Heart left ventricle (tissue), 16 donors: ENCODE data around the gene WSCD2. TPM values are rescaled to one million over a fixed set of nuclear protein-coding genes. Genes with fewer than 3 reads are reported as not detected.
A peak's percentile ranks its signal among the peaks of the same experiment; 100 is the strongest.

Experiments used
- ATAC-seq, 4 donors: fragments of 200-7000 bp; cut with Tn5 transposase; one replicate each; pipeline ENCODE4 v1.9.1; 2020 to 2022; ENCODE audit warnings: moderate library complexity in 4 of 4, mild to moderate bottlenecking in 3 of 4, moderate number of reproducible peaks in 1 of 4
- DNase-seq, 5 donors: peaks; one replicate each; pipeline ENCODE4 v3.0.0-alpha.2; 2020
- H3K27ac ChIP-seq, 12 donors: fragments of 200-600 bp; sonication (generic) in 4 of 12; one replicate each; pipeline versions ENCODE4 v1.5.0 to v1.8.0; 2016 to 2022; ENCODE audit warnings: mild to moderate bottlenecking in 2 of 12
- H3K27me3 ChIP-seq, 9 donors: fragments of 200-600 bp; sonication (generic) in 2 of 9; one replicate each; pipeline versions ENCODE4 v1.5.1 to v1.8.0; 2016 to 2022; ENCODE audit warnings: mild to moderate bottlenecking in 3 of 9
- H3K36me3 ChIP-seq, 9 donors: fragments of 200-600 bp; sonication (generic) in 2 of 9; one replicate each; pipeline versions ENCODE4 v1.5.0 to v1.8.0; 2018 to 2022; ENCODE audit warnings: mild to moderate bottlenecking in 2 of 9
- H3K4me1 ChIP-seq, 12 donors: fragments of 200-600 bp; sonication (generic) in 4 of 12; one replicate each; pipeline versions ENCODE4 v1.5.0 to v1.8.0; 2016 to 2022; ENCODE audit warnings: mild to moderate bottlenecking in 3 of 12
- H3K4me3 ChIP-seq, 12 donors: fragments of 200-600 bp; sonication (generic) in 4 of 12; one replicate each; pipeline versions ENCODE4 v1.5.0 to v1.8.0; 2017 to 2022; ENCODE audit warnings: mild to moderate bottlenecking in 9 of 12, moderate library complexity in 4 of 12
- H3K9me3 ChIP-seq, 12 donors: fragments of 200-600 bp; sonication (generic) in 4 of 12; one replicate each; pipeline versions ENCODE4 v1.5.0 to v1.8.0; 2016 to 2022; ENCODE audit warnings: mild to moderate bottlenecking in 1 of 12
- POLR2A ChIP-seq, 2 donors: fragments of 450-650 bp; IDR thresholded peaks; one replicate each; pipeline ENCODE4 v1.6.1; 2017; ENCODE audit warnings: antibody characterized with exemption in 2 of 2, mild to moderate bottlenecking in 2 of 2, moderate library complexity in 2 of 2
- WGBS, 4 donors: extraction: QIAGEN DNeasy Blood & Tissue Kit in 2 of 4; methylation state at CpG; one replicate each; pipeline versions ENCODE4 v1.1.5 to v1.1.7; 2013 to 2018; 5-methylcytosine and 5-hydroxymethylcytosine counted together
- intact Hi-C, 10 donors: fragments of 100-400 bp; cut with DNase I; formaldehyde crosslinking; loops; one replicate each; pipeline versions ENCODE4 v1.11.1 to v1.14.2; 2022
- polyA plus RNA-seq, 2 donors: library from polyadenylated mRNA; stranded (reverse); fragments of 200-250 nt; gene quantifications; one replicate each; pipeline ENCODE4 v1.2.3, GENCODE V29; 2013
- total RNA-seq, 9 donors: library from RNA; depleted of rRNA in 2 of 9; stranded (reverse); fragments of >200 nt in 2 of 9; fragmentation: NEBNext Ultra II Directional in 3 of 9; extraction: Animal tissue kit (Norgen Biotek cat#: 25700) in 3 of 9; gene quantifications; one replicate each; pipeline versions ENCODE4 v1.1.0 to v1.2.4, GENCODE V29; 2016 to 2023
- TF ChIP-seq, protein P1 (sequence below), 12 donors: fragments of 200-600 bp; sonication (generic) in 4 of 12; IDR thresholded peaks; one replicate each; pipeline versions ENCODE4 v1.5.0 to v1.8.0; 2018 to 2022; ENCODE audit warnings: antibody characterized with exemption in 12 of 12, mild to moderate bottlenecking in 5 of 12
- donor health status: ischemic (EF 13 %, LVEDD 7.1; RV severe dilation, severe dysfunction).
- donor health status: healthy with polysubstance abuse.
- donor health status: DM: no; HTN: yes; CAD: no.
- donor health status: DM: no; HTN: no; CAD: no.
- donor health status: ischemic (EF 25% LVEDD 6.9; RV normal size, moderate dysfunction).
- donor health status: ischemic (EF 25% LVEDD 5.7; RV mildly dilated, moderate dysfunction).
- donor health status: healthy.
- donor health status: DM: yes; HTN: yes; CAD: no.
- donor health status: ischemic (EF 35%, LVEDD 5.7; RV mildly dilated, moderate dysfunction).
- donor health status: nonischemic (EF 11% LVEDD 7.7; RV severe dilation, severe dysfunction).
- donor health status: DM: yes; HTN: yes; CAD: no.
- donor health status: PGD.
- donor health status: ischemic (EF 29% LVEDD 5.4; RV normal size, mild dysfunction).
- donor health status: nonischemic (EF 23%, LVEDD 6.1; RV moderate dilation, normal function).

Gene WSCD2
- total and polyA plus RNA-seq, 11 donors, result 0.07 to 2.5 (median 0.49) TPM; not detected in 3

DNA sequence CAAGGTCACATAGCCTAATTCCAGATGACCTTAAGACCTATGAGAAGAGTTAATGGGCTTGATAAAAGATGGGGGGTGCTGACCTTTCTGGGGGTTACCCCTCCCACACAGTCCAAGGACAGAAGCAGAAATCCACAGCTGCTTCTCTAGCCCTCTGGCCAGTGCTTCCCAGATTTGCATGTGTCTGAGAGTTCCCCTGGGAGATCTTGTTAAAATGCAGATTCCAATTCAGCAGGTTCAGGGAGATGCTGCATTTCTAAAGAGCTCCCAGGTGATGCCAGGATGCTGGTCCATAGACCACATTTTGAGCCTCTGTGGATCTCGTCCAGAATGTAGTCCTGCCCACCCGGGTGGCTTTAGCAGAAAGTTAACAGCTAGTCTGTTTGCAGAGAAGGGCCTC, 82.1 kb downstream of the WSCD2 start:
- H3K27ac ChIP-seq, result no peak overlapping the region
- WGBS, 4 donors, result 27 to 44% (median 30%) methylated on average over 2 of the region's 2 CpGs
- H3K36me3 ChIP-seq, result no peaks in the 10 kb centered on the region
- ATAC-seq (no peak), DNase-seq (no peak)
- intact Hi-C loops, result no loop called here
- no peak for TF ChIP-seq POLR2A (IDR thresholded peaks at IDR 0.05)
- TF ChIP-seq, protein P1, sequence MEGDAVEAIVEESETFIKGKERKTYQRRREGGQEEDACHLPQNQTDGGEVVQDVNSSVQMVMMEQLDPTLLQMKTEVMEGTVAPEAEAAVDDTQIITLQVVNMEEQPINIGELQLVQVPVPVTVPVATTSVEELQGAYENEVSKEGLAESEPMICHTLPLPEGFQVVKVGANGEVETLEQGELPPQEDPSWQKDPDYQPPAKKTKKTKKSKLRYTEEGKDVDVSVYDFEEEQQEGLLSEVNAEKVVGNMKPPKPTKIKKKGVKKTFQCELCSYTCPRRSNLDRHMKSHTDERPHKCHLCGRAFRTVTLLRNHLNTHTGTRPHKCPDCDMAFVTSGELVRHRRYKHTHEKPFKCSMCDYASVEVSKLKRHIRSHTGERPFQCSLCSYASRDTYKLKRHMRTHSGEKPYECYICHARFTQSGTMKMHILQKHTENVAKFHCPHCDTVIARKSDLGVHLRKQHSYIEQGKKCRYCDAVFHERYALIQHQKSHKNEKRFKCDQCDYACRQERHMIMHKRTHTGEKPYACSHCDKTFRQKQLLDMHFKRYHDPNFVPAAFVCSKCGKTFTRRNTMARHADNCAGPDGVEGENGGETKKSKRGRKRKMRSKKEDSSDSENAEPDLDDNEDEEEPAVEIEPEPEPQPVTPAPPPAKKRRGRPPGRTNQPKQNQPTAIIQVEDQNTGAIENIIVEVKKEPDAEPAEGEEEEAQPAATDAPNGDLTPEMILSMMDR (IDR thresholded peaks at IDR 0.05), result no peak
- H3K4me1 ChIP-seq, result no peaks in the 10 kb centered on the region
- H3K27me3 ChIP-seq, result peaks cover 0 to 26% (median 0%) of the 10 kb centered on the region in 9 donors
- no peak overlapping the region for H3K4me3 ChIP-seq
- no peaks in the 10 kb centered on the region for H3K9me3 ChIP-seq

DNA sequence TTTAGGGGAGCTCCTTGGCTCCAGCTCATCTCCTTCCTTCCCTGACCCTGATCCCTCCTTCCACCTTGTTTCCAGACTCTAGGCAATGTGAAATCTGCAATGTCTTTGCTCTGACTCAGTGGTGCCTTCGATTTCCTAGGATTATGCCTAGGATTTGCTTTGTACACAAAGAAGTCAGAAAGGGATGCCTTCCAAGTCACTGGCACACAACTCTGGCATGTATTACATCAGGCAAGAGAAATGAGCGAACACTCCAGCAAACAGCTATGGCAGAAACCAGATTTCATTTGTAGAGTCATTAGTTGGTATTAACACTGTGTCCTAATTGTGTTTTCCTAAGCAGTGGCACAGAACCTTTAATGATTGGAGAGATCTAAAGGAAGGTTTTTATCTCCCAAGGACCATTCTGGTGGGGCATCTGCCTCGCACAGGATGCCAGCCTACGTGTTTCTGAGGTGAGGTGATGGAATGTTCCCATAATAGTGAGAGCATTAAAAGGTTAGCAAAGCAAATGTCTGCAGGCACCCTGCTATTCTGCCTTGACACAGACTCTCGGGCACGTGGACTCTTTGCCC, 84.9 kb downstream of the WSCD2 start:
- ATAC-seq (no peak), DNase-seq (no peak)
- Histone ChIP-seq H3K36me3 (no peaks in the 10 kb centered on the region), H3K27ac (no peak overlapping the region), H3K4me1 (no peaks in the 10 kb centered on the region), H3K27me3 (peaks cover 0 to 20% (median 2%) of the 10 kb centered on the region in 9 donors), H3K9me3 (no peaks in the 10 kb centered on the region), H3K4me3 (no peak overlapping the region)
- TF ChIP-seq, protein P1 (IDR thresholded peaks at IDR 0.05), result no peak
- no peak for TF ChIP-seq POLR2A (IDR thresholded peaks at IDR 0.05)
- intact Hi-C loops, result no loop called here
- 64 to 70% (median 67%) methylated on average over 5 to 6 of the region's 6 CpGs for WGBS, 4 donors

DNA sequence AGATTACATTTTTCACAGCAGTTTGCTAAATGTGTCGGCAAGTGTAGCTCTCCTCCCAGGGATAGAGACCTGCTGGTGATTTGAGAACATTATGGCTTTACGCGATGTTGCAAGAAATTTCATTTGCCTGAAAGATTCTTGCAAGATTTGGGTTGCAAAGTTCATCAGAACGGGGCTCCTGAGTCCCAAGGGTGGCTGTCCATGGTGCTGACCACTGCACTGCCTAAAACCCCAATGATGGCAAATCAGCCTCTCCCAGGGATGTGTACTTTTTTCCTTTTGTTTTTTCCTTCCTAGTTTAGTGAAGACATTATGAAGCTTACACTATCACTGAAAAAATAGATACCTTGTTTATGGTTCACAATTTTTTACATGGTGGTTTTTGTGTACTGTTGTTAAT, 85.4 kb downstream of the WSCD2 start:
- DNase-seq (peak in 2 of 5 donors; percentile 21 to 34), ATAC-seq (no peak)
- intact Hi-C loops, result no loop called here
- TF ChIP-seq, protein P1 (IDR thresholded peaks at IDR 0.05), result no peak
- TF ChIP-seq POLR2A (IDR thresholded peaks at IDR 0.05), result no peak
- H3K27me3 ChIP-seq, result peaks cover 0 to 20% (median 2%) of the 10 kb centered on the region in 9 donors
- 25 to 42% (median 39%) methylated on average over 4 of the region's 4 CpGs for WGBS, 4 donors
- H3K36me3 ChIP-seq, result no peaks in the 10 kb centered on the region
- no peak overlapping the region for H3K4me3 ChIP-seq
- H3K4me1 ChIP-seq, result no peaks in the 10 kb centered on the region
- no peak overlapping the region for H3K27ac ChIP-seq
- no peaks in the 10 kb centered on the region for H3K9me3 ChIP-seq

DNA sequence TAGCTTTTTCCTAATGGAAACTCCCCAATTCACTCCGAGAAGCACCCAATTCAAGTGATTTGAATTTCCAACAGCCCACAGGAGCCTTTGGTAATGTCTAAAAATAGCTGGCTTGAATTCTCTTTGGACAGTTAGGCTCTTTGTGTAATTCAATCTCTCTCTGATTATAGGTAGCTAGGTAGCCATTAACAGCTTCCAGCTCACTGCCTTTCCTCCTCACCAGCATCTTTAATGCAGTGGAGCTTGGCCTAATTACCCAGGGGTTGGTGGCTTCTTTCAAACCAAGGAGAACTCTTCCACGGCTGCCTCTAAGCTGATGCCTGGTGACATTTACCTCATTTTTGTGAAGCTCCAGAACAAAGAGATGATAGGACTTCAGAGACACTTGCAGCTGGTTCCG, 86.4 kb downstream of the WSCD2 start:
- H3K27me3 ChIP-seq, result peaks cover 0 to 17% (median 2%) of the 10 kb centered on the region in 9 donors
- no peaks in the 10 kb centered on the region for H3K4me1 ChIP-seq
- ATAC-seq, result no peak
- TF ChIP-seq POLR2A (IDR thresholded peaks at IDR 0.05), result no peak
- TF ChIP-seq, protein P1 (IDR thresholded peaks at IDR 0.05), result no peak
- intact Hi-C loops, result no loop called here
- WGBS, 4 donors, result 52 to 80% (median 78%) methylated on average over 3 of the region's 3 CpGs
- no peak for DNase-seq
- H3K4me3 ChIP-seq, result no peak overlapping the region
- no peaks in the 10 kb centered on the region for H3K9me3 ChIP-seq
- H3K27ac ChIP-seq, result no peak overlapping the region
- H3K36me3 ChIP-seq, result no peaks in the 10 kb centered on the region
